Activated CD8-positive, alpha-beta T cell treated with anti-CD3 and anti-CD28 coated beads, Interleukin-2, amount 10 ng/mL, durations not matched to agents 7 days and 5 days (primary cell): ENCODE measurements around the gene RHOG. TPM values are rescaled to one million over a fixed set of nuclear protein-coding genes. Genes with fewer than 3 reads are reported as not detected.

Source experiments
- ATAC-seq: fragments of 150-1000 bp; cut with Tn5 transposase; one replicate; pipeline ENCODE4 v1.10.0; 2021; ENCODE audit warnings: moderate library complexity
- CTCF ChIA-PET: fragments of 350-600 bp; sonication (Branson Sonifier 250); formaldehyde crosslinking; loops from one replicate; lab custom pipeline; 2021; ENCODE audit warnings: antibody characterized with exemption; lab: Charles Lee
- POLR2A ChIA-PET: fragments of 350-600 bp; sonication (Branson Sonifier 250); formaldehyde crosslinking; loops from one replicate; lab custom pipeline; 2021; ENCODE audit warnings: antibody characterized with exemption; lab: Charles Lee
- DNase-seq: peaks from one replicate; pipeline ENCODE4 v3.0.0-alpha.2; 2020
- H3K27ac Mint-ChIP-seq: one replicate; pipeline ENCODE4 v1.8.0; 2021; ENCODE audit warnings: mild to moderate bottlenecking, mixed read lengths
- H3K27me3 Mint-ChIP-seq: one replicate; pipeline ENCODE4 v1.8.0; 2021; ENCODE audit warnings: low read depth, mixed read lengths
- H3K36me3 Mint-ChIP-seq: one replicate; pipeline ENCODE4 v1.8.0; 2021; ENCODE audit warnings: low read depth, mixed read lengths
- H3K4me1 Mint-ChIP-seq: one replicate; pipeline ENCODE4 v1.8.0; 2021; ENCODE audit warnings: low read depth, mixed read lengths
- H3K4me3 Mint-ChIP-seq: one replicate; pipeline ENCODE4 v1.8.0; 2021; ENCODE audit warnings: mild to moderate bottlenecking, mixed read lengths
- H3K9me3 Mint-ChIP-seq: one replicate; pipeline ENCODE4 v1.8.0; 2022; ENCODE audit warnings: mixed read lengths; ENCODE audit not compliant: insufficient read depth
- total RNA-seq, 2 experiments: library from RNA; stranded (reverse); gene quantifications; one replicate each; pipeline ENCODE4 v1.2.3, GENCODE V29; 2021

Gene RHOG
- total RNA-seq: 100 to 1,000 TPM; 173 to 191 TPM

- CTCF ChIA-PET: interaction anchor here (0.8 to 19.3 kb wide), 33 partner anchors 10 to 254 kb away, joined by 3 to 458 read pairs (median 5); partner anchors contain the start of genes NUP98, PGAP2, RRM1 and STIM1
- DNase-seq (no peak), ATAC-seq (peak; percentile 67)
- POLR2A ChIA-PET: interaction anchor here (0.7 to 8.2 kb wide), 23 partner anchors 10 to 254 kb away, joined by 3 to 234 read pairs (median 5); partner anchors contain the start of genes NUP98, PGAP2 and STIM1
- Mint-ChIP-seq H3K4me1 (peaks cover 54% of the 10 kb centered on the region), H3K9me3 (no peaks in the 10 kb centered on the region), H3K4me3 (peak within 1 kb of the TSS; percentile 92), H3K27ac (peak within 1 kb of the TSS; percentile 99), H3K27me3 (no peaks in the 10 kb centered on the region), H3K36me3 (peaks cover 36% of the 10 kb centered on the region)
Observed at GRCh38 chr11:3840870-3841425, at the start of gene RHOG. RHOG (minus strand) TSS chr11:3840959; CDS start chr11:3828138, 12,821 bp downstream.

- no peak for ATAC-seq
- POLR2A ChIA-PET: no interaction called here
- Mint-ChIP-seq H3K4me1 (peaks cover 53% of the 10 kb centered on the region), H3K27me3 (no peaks in the 10 kb centered on the region), H3K27ac (no peak overlapping the region), H3K4me3 (no peak overlapping the region), H3K9me3 (no peaks in the 10 kb centered on the region), H3K36me3 (peaks cover 27% of the 10 kb centered on the region)
- CTCF ChIA-PET: interaction anchor here (0.8 to 3.8 kb wide), 4 partner anchors 36 to 183 kb away, joined by 3 to 25 read pairs (median 4); partner anchors contain the start of gene STIM1
- no peak for DNase-seq
Observed at GRCh38 chr11:3890014-3890413, 49.3 kb upstream of the RHOG start.

GRCh38 chr11:3888876-3889275 is 48.1 kb upstream of the RHOG start:
- Mint-ChIP-seq H3K4me3 (no peak overlapping the region), H3K4me1 (peaks cover 48% of the 10 kb centered on the region), H3K9me3 (no peaks in the 10 kb centered on the region), H3K27me3 (no peaks in the 10 kb centered on the region), H3K27ac (no peak overlapping the region), H3K36me3 (peaks cover 22% of the 10 kb centered on the region)
- no peak for DNase-seq
- no peak for ATAC-seq
- ChIA-PET POLR2A (no interaction called here), CTCF (interaction anchor here (3.8 kb wide), 1 partner anchor 35 kb away, joined by 25 read pairs; the partner anchor contains the start of gene STIM1)

GRCh38 chr11:3886985-3887384 is 46.2 kb upstream of the RHOG start:
- DNase-seq: no peak
- ATAC-seq: no peak
- Mint-ChIP-seq H3K9me3 (no peaks in the 10 kb centered on the region), H3K27me3 (no peaks in the 10 kb centered on the region), H3K36me3 (peaks cover 8% of the 10 kb centered on the region), H3K4me3 (no peak overlapping the region), H3K27ac (no peak overlapping the region), H3K4me1 (peaks cover 43% of the 10 kb centered on the region)
- ChIA-PET POLR2A (no interaction called here), CTCF (interaction anchor here (1.7 kb wide), 1 partner anchor 32 kb away, joined by 4 read pairs; no protein-coding TSS in a partner anchor)

- DNase-seq (no peak), ATAC-seq (no peak)
- H3K4me1 Mint-ChIP-seq: peaks cover 45% of the 10 kb centered on the region
- H3K9me3 Mint-ChIP-seq: no peaks in the 10 kb centered on the region
- no peaks in the 10 kb centered on the region for H3K27me3 Mint-ChIP-seq
- peaks cover 6% of the 10 kb centered on the region for H3K36me3 Mint-ChIP-seq
- POLR2A ChIA-PET: no interaction called here
- CTCF ChIA-PET: interaction anchor here (0.8 to 1.7 kb wide), 2 partner anchors 31 to 82 kb away, joined by 3 to 4 read pairs; no protein-coding TSS in a partner anchor
- no peak overlapping the region for H3K27ac Mint-ChIP-seq
- H3K4me3 Mint-ChIP-seq: no peak overlapping the region
Observed at GRCh38 chr11:3885855-3886254, 45.1 kb upstream of the RHOG start.

- no peak overlapping the region for H3K27ac Mint-ChIP-seq
- H3K9me3 Mint-ChIP-seq: no peaks in the 10 kb centered on the region
- H3K36me3 Mint-ChIP-seq: peaks cover 6% of the 10 kb centered on the region
- ChIA-PET POLR2A (interaction anchor here (1.0 kb wide), 1 partner anchor 28 kb away, joined by 3 read pairs; no protein-coding TSS in a partner anchor), CTCF (interaction anchor here (0.7 to 1.6 kb wide), 8 partner anchors 9 to 190 kb away, joined by 3 to 14 read pairs (median 4); partner anchors contain the start of genes RHOG and STIM1)
- DNase-seq (no peak), ATAC-seq (no peak)
- no peaks in the 10 kb centered on the region for H3K27me3 Mint-ChIP-seq
- H3K4me3 Mint-ChIP-seq: no peak overlapping the region
- peaks cover 62% of the 10 kb centered on the region for H3K4me1 Mint-ChIP-seq
Observed at GRCh38 chr11:3882655-3883054, 41.9 kb upstream of the RHOG start.

- Mint-ChIP-seq H3K4me3 (no peak overlapping the region), H3K27ac (peak overlapping the region; percentile 73), H3K36me3 (no peaks in the 10 kb centered on the region), H3K9me3 (no peaks in the 10 kb centered on the region), H3K27me3 (no peaks in the 10 kb centered on the region), H3K4me1 (peaks cover 69% of the 10 kb centered on the region)
- ChIA-PET CTCF (interaction anchor here (0.9 to 3.6 kb wide), 6 partner anchors 9 to 46 kb away, joined by 3 to 27 read pairs (median 4); partner anchors contain the start of gene STIM1), POLR2A (interaction anchor here (1.0 kb wide), 1 partner anchor 62 kb away, joined by 3 read pairs; no protein-coding TSS in a partner anchor)
- no peak for ATAC-seq
- no peak for DNase-seq
Observed at GRCh38 chr11:3880724-3881123, 40.0 kb upstream of the RHOG start.

GRCh38 chr11:3879967-3880542 is 39.3 kb upstream of the RHOG start:
- H3K4me3 Mint-ChIP-seq: no peak overlapping the region
- no peaks in the 10 kb centered on the region for H3K9me3 Mint-ChIP-seq
- ATAC-seq (no peak), DNase-seq (no peak)
- no peaks in the 10 kb centered on the region for H3K27me3 Mint-ChIP-seq
- no peaks in the 10 kb centered on the region for H3K36me3 Mint-ChIP-seq
- ChIA-PET CTCF (interaction anchor here (0.9 to 3.6 kb wide), 7 partner anchors 9 to 47 kb away, joined by 3 to 27 read pairs (median 5); partner anchors contain the start of gene STIM1), POLR2A (interaction anchor here (1.0 to 1.7 kb wide), 2 partner anchors 25 to 62 kb away, joined by 3 to 10 read pairs; partner anchors contain the start of gene STIM1)
- H3K27ac Mint-ChIP-seq: peak overlapping the region; percentile 73
- H3K4me1 Mint-ChIP-seq: peaks cover 73% of the 10 kb centered on the region

- no peak overlapping the region for H3K4me3 Mint-ChIP-seq
- ATAC-seq (peak; percentile 51), DNase-seq (no peak)
- H3K9me3 Mint-ChIP-seq: no peaks in the 10 kb centered on the region
- peak overlapping the region; percentile 45 for H3K27ac Mint-ChIP-seq
- POLR2A ChIA-PET: interaction anchor here (1.5 to 1.7 kb wide), 2 partner anchors 24 to 38 kb away, joined by 4 to 10 read pairs; partner anchors contain the start of genes RHOG and STIM1
- no peaks in the 10 kb centered on the region for H3K27me3 Mint-ChIP-seq
- CTCF ChIA-PET: interaction anchor here (1.5 to 3.6 kb wide), 5 partner anchors 8 to 194 kb away, joined by 4 to 27 read pairs (median 8); partner anchors contain the start of gene STIM1
- peaks cover 3% of the 10 kb centered on the region for H3K36me3 Mint-ChIP-seq
- H3K4me1 Mint-ChIP-seq: peaks cover 74% of the 10 kb centered on the region
Observed at GRCh38 chr11:3879216-3879966, 38.6 kb upstream of the RHOG start.

GRCh38 chr11:3878258-3878584 is 37.5 kb upstream of the RHOG start:
- Mint-ChIP-seq H3K4me3 (no peak overlapping the region), H3K4me1 (peaks cover 74% of the 10 kb centered on the region), H3K27ac (no peak overlapping the region), H3K27me3 (no peaks in the 10 kb centered on the region), H3K9me3 (no peaks in the 10 kb centered on the region), H3K36me3 (peaks cover 8% of the 10 kb centered on the region)
- ChIA-PET CTCF (interaction anchor here (1.0 to 3.6 kb wide), 6 partner anchors 10 to 195 kb away, joined by 3 to 27 read pairs (median 6); partner anchors contain the start of gene STIM1), POLR2A (interaction anchor here (0.8 to 1.7 kb wide), 3 partner anchors 23 to 37 kb away, joined by 3 to 10 read pairs (median 4); partner anchors contain the start of genes RHOG and STIM1)
- no peak for DNase-seq
- ATAC-seq: no peak
